Ovary (tissue), 3 donors: ENCODE results near the gene ZNF768.

Source experiments
- EP300 ChIP-seq: sonication (generic); formaldehyde crosslinking; IDR thresholded peaks from one replicate; pipeline ENCODE4 v1.6.1; 2017; ENCODE audit warnings: antibody characterized with exemption
- POLR2A ChIP-seq: fragments of 450-650 bp; IDR thresholded peaks from one replicate; pipeline ENCODE4 v1.6.1; 2017; ENCODE audit warnings: antibody characterized with exemption, mild to moderate bottlenecking, moderate library complexity
- TF ChIP-seq, protein P1 (sequence below), 3 donors: fragments of 450-650 bp in 2 of 3; fragments of 200-600 bp in 1 of 3; IDR thresholded peaks; one replicate each; pipeline versions ENCODE4 v1.5.1 to v1.8.0; 2016 to 2022; ENCODE audit warnings: antibody characterized with exemption in 3 of 3, mild to moderate bottlenecking in 1 of 3
- donor health status: DM: no; HTN: no; CAD: no.

DNA sequence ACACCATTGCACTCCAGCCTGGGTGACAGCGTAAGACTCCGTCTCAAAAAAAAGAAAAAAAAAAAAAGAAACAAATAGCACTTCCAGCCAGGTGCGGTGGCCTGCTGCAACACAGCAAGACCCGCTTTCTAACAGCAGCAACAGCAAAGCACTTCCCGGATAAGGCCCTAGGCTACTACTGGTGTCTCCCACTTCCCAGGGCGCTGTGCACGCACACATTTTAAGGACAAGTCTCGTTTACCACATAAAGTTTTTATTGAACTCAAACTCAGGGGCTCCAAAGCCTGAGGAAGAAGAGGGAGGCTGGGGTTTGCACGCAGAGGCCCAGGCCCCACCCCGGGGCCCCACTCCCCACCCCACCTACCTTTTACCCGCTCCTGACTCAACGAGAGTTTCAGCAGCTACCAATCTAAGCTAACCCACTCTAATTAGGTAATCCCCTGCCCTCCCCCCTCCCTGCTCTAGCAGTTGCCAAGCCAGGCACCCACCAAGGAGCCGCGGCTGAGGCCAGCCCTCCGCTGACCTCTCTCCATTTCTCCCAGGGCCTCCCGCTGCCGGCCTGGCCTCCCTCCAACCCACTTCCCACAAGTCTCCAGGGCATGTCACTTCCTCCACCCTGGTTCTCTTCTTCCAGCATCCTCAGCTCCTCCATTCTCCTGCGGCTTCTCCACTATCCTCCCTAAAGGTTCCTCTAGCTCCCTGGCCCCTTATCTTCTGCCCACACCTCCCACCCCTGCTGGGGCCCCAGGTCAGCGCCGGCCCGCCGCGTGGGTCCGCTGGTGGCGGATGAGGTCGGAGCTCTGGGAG lies 2.4 kb downstream of the ZNF768 start:
- TF ChIP-seq, protein P1, sequence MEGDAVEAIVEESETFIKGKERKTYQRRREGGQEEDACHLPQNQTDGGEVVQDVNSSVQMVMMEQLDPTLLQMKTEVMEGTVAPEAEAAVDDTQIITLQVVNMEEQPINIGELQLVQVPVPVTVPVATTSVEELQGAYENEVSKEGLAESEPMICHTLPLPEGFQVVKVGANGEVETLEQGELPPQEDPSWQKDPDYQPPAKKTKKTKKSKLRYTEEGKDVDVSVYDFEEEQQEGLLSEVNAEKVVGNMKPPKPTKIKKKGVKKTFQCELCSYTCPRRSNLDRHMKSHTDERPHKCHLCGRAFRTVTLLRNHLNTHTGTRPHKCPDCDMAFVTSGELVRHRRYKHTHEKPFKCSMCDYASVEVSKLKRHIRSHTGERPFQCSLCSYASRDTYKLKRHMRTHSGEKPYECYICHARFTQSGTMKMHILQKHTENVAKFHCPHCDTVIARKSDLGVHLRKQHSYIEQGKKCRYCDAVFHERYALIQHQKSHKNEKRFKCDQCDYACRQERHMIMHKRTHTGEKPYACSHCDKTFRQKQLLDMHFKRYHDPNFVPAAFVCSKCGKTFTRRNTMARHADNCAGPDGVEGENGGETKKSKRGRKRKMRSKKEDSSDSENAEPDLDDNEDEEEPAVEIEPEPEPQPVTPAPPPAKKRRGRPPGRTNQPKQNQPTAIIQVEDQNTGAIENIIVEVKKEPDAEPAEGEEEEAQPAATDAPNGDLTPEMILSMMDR (IDR thresholded peaks at IDR 0.05), result no peak
- TF ChIP-seq EP300 (no peak), POLR2A (no peak)
